H9 (cell line): ENCODE data around the gene CLEC16A. TPM values are rescaled to one million over a fixed set of nuclear protein-coding genes. Genes with fewer than 3 reads are reported as not detected.

Source experiments
- DNase-seq: peaks from one replicate; pipeline ENCODE4 v3.0.0-alpha.2; 2017
- H2AFZ ChIP-seq: one replicate; pipeline ENCODE4 v1.6.1; 2013; ENCODE audit warnings: mild to moderate bottlenecking, low read length, control low read depth, moderate library complexity
- H2AK5ac ChIP-seq: 2 replicates; pipeline ENCODE4 v1.6.1; 2013; ENCODE audit warnings: low read length, control low read depth, mixed read lengths; ENCODE audit not compliant: insufficient read length
- H2BK120ac ChIP-seq: one replicate; pipeline ENCODE4 v1.6.1; 2013; ENCODE audit warnings: low read depth, mild to moderate bottlenecking, low read length, control low read depth, inconsistent platforms; ENCODE audit not compliant: poor library complexity, severe bottlenecking
- H2BK12ac ChIP-seq: 2 replicates; pipeline ENCODE4 v1.6.1; 2013; ENCODE audit warnings: low read length, control low read depth, mixed read lengths, low read depth; ENCODE audit not compliant: insufficient read length
- H2BK15ac ChIP-seq: 2 replicates; pipeline ENCODE4 v1.6.1; 2013; ENCODE audit warnings: low read depth, low read length, control low read depth
- H2BK20ac ChIP-seq: one replicate; pipeline ENCODE4 v1.6.1; 2013; ENCODE audit warnings: low read depth, mild to moderate bottlenecking, low read length, control low read depth, inconsistent platforms; ENCODE audit not compliant: poor library complexity, severe bottlenecking
- H2BK5ac ChIP-seq: 2 replicates; pipeline ENCODE4 v1.6.1; 2013; ENCODE audit warnings: low read length, control low read depth, mixed read lengths; ENCODE audit not compliant: insufficient read length
- H3K14ac ChIP-seq: 2 replicates; pipeline ENCODE4 v1.6.1; 2013; ENCODE audit warnings: low read length, control low read depth; ENCODE audit not compliant: insufficient read depth
- H3K18ac ChIP-seq: 2 replicates; pipeline ENCODE4 v1.6.1; 2013; ENCODE audit warnings: low read depth, mild to moderate bottlenecking, mixed read lengths, low read length, control low read depth; ENCODE audit not compliant: insufficient read length
- H3K23ac ChIP-seq: 2 replicates; pipeline ENCODE4 v1.6.1; 2013; ENCODE audit warnings: low read length, control low read depth, mixed read lengths, low read depth; ENCODE audit not compliant: insufficient read length
- H3K23me2 ChIP-seq: 2 replicates; pipeline ENCODE4 v1.6.1; 2013; ENCODE audit warnings: low read depth, mild to moderate bottlenecking, mixed read lengths, low read length, control low read depth; ENCODE audit not compliant: insufficient read length, poor library complexity, severe bottlenecking
- H3K27ac ChIP-seq: 2 replicates; pipeline ENCODE4 v1.5.1; 2013; ENCODE audit warnings: low read length, control low read depth, mixed read lengths, low read depth; ENCODE audit not compliant: insufficient read length
- H3K27me3 ChIP-seq: 2 replicates; pipeline ENCODE4 v1.6.1; 2013; ENCODE audit warnings: low read length, control low read depth, inconsistent platforms; ENCODE audit not compliant: insufficient read depth
- H3K4ac ChIP-seq: 2 replicates; pipeline ENCODE4 v1.6.1; 2013; ENCODE audit warnings: low read depth, mild to moderate bottlenecking, control low read depth, inconsistent platforms, low read length, moderate library complexity
- H3K4me1 ChIP-seq: 2 replicates; pipeline ENCODE4 v1.6.1; 2013; ENCODE audit warnings: low read length, control low read depth, inconsistent platforms; ENCODE audit not compliant: insufficient read depth
- H3K4me2 ChIP-seq: 2 replicates; pipeline ENCODE4 v1.6.1; 2013; ENCODE audit warnings: low read length, control low read depth, mixed read lengths; ENCODE audit not compliant: insufficient read length, insufficient read depth
- H3K56ac ChIP-seq: 2 replicates; pipeline ENCODE4 v1.6.1; 2013; ENCODE audit warnings: low read depth, mild to moderate bottlenecking, mixed read lengths, low read length, control low read depth; ENCODE audit not compliant: insufficient read length
- H3K79me1 ChIP-seq: 2 replicates; pipeline ENCODE4 v1.6.1; 2013; ENCODE audit warnings: low read depth, mild to moderate bottlenecking, moderate library complexity, low read length, control low read depth, inconsistent platforms; ENCODE audit not compliant: insufficient read depth, poor library complexity, severe bottlenecking
- H3K79me2 ChIP-seq: 2 replicates; pipeline ENCODE4 v1.6.1; 2013; ENCODE audit warnings: low read length, control low read depth, inconsistent platforms; ENCODE audit not compliant: insufficient read depth
- H3K9ac ChIP-seq: 2 replicates; pipeline ENCODE4 v1.6.1; 2013; ENCODE audit warnings: low read length, control low read depth, mixed read lengths; ENCODE audit not compliant: insufficient read length; ENCODE audit errors: extremely low read depth
- H3K9me3 ChIP-seq: one replicate; pipeline ENCODE4 v1.6.1; 2013; ENCODE audit warnings: low read depth, low read length, inconsistent platforms; ENCODE audit not compliant: control insufficient read depth
- H3T11ph ChIP-seq: one replicate; pipeline ENCODE4 v1.6.1; 2013; ENCODE audit warnings: mild to moderate bottlenecking, low read length, control low read depth, inconsistent platforms
- H4K20me1 ChIP-seq: one replicate; pipeline ENCODE4 v1.6.1; 2013; ENCODE audit not compliant: control insufficient read depth, insufficient read length, insufficient read depth
- H4K5ac ChIP-seq: 2 replicates; pipeline ENCODE4 v1.6.1; 2013; ENCODE audit warnings: low read depth, mild to moderate bottlenecking, mixed read lengths, low read length, control low read depth; ENCODE audit not compliant: insufficient read length
- H4K8ac ChIP-seq: replicated peaks from 2 replicates; pipeline ENCODE4 v1.6.1; 2013; ENCODE audit warnings: low read length, control low read depth, mixed read lengths, low read depth; ENCODE audit not compliant: insufficient read length
- H4K91ac ChIP-seq: 2 replicates; pipeline ENCODE4 v1.6.1; 2013; ENCODE audit warnings: low read depth, mild to moderate bottlenecking, moderate library complexity, mixed read lengths, low read length, control low read depth; ENCODE audit not compliant: insufficient read length
- H3K27ac Mint-ChIP-seq, 3 experiments: 2 replicates in 2 of 3; 3 replicates in 1 of 3; pipeline ENCODE4 v1.8.0; 2020 to 2021; ENCODE audit warnings: mixed read lengths in 3 of 3, mild to moderate bottlenecking in 1 of 3, moderate library complexity in 1 of 3
- H3K27me3 Mint-ChIP-seq: 2 replicates; pipeline ENCODE4 v1.8.0; 2021; ENCODE audit warnings: low read depth, mild to moderate bottlenecking, moderate library complexity, mixed read lengths
- H3K36me3 Mint-ChIP-seq, 3 experiments: 2 replicates in 2 of 3; 3 replicates in 1 of 3; pipeline ENCODE4 v1.8.0; 2020 to 2021; ENCODE audit warnings: low read depth in 3 of 3, mixed read lengths in 3 of 3; ENCODE audit not compliant: insufficient read depth in 1 of 3
- H3K4me1 Mint-ChIP-seq, 2 experiments: 2 replicates each; pipeline ENCODE4 v1.8.0; 2020; ENCODE audit warnings: mixed read lengths in 2 of 2
- H3K4me3 Mint-ChIP-seq, 2 experiments: 2 replicates in 1 of 2; 3 replicates in 1 of 2; pipeline ENCODE4 v1.8.0; 2020 to 2021; ENCODE audit warnings: mild to moderate bottlenecking in 2 of 2, mixed read lengths in 2 of 2, moderate library complexity in 1 of 2
- H3K9me3 Mint-ChIP-seq, 2 experiments: 2 replicates in 1 of 2; 3 replicates in 1 of 2; pipeline ENCODE4 v1.8.0; 2020; ENCODE audit warnings: mild to moderate bottlenecking in 2 of 2, mixed read lengths in 2 of 2, moderate library complexity in 1 of 2
- WGBS: extraction: QIAGEN DNeasy Blood & Tissue Kit; methylation state at CpG from one replicate; pipeline ENCODE4 v1.1.7; 2013; ENCODE audit warnings: missing lambda C conversion rate, low lambda C conversion rate, mixed read lengths; ENCODE audit not compliant: insufficient read length; ENCODE audit errors: extremely low coverage; 5-methylcytosine and 5-hydroxymethylcytosine counted together
- total RNA-seq: library from RNA; stranded (reverse); gene quantifications from 2 replicates; pipeline ENCODE4 v1.2.1, GENCODE V29; 2021
- TF ChIP-seq, protein P1 (sequence below): fragments of 200-600 bp; sonication (generic); conservative IDR thresholded peaks from 3 replicates; pipeline ENCODE4 v1.8.0; 2021; ENCODE audit warnings: antibody characterized with exemption, mild to moderate bottlenecking

CLEC16A gene
- total RNA-seq, 1 experiment from 2014 or later, result 15.2 TPM

- no peak overlapping the region for H2BK15ac ChIP-seq
- no peak overlapping the region for H3K23ac ChIP-seq
- H3K4ac ChIP-seq, result no peak overlapping the region
- H3K27me3 ChIP-seq, result no peaks in the 10 kb centered on the region
- no peak overlapping the region for H3K56ac ChIP-seq
- H2AFZ ChIP-seq, result no peak overlapping the region
- H3K9ac ChIP-seq, result no peak overlapping the region
- no peaks in the 10 kb centered on the region for H4K20me1 ChIP-seq
- WGBS, result no CpG with 5 or more reads among the region's 7 CpGs
- H4K91ac ChIP-seq, result no peak overlapping the region
- DNase-seq, result no peak
- TF ChIP-seq, protein P1, sequence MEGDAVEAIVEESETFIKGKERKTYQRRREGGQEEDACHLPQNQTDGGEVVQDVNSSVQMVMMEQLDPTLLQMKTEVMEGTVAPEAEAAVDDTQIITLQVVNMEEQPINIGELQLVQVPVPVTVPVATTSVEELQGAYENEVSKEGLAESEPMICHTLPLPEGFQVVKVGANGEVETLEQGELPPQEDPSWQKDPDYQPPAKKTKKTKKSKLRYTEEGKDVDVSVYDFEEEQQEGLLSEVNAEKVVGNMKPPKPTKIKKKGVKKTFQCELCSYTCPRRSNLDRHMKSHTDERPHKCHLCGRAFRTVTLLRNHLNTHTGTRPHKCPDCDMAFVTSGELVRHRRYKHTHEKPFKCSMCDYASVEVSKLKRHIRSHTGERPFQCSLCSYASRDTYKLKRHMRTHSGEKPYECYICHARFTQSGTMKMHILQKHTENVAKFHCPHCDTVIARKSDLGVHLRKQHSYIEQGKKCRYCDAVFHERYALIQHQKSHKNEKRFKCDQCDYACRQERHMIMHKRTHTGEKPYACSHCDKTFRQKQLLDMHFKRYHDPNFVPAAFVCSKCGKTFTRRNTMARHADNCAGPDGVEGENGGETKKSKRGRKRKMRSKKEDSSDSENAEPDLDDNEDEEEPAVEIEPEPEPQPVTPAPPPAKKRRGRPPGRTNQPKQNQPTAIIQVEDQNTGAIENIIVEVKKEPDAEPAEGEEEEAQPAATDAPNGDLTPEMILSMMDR, result no peak
- no peak overlapping the region for H2BK120ac ChIP-seq
- Mint-ChIP-seq H3K9me3 (no peaks in the 10 kb centered on the region), H3K4me1 (peaks cover 7 to 19% of the 10 kb centered on the region in 2 experiments; a peak in 3 of 4 replicates), H3K4me3 (no peak overlapping the region), H3K27ac (no peak overlapping the region), H3K27me3 (no peaks in the 10 kb centered on the region; the same call in 1 of the 2 replicates), H3K36me3 (no peaks in the 10 kb centered on the region)
- H2BK12ac ChIP-seq, result no peak overlapping the region
- no peak overlapping the region for H2AK5ac ChIP-seq
- no peak overlapping the region for H4K8ac ChIP-seq
- no peak overlapping the region for H4K5ac ChIP-seq
- H3K4me1 ChIP-seq, result no peaks in the 10 kb centered on the region
- H2BK20ac ChIP-seq, result no peak overlapping the region
- no peak overlapping the region for H3K27ac ChIP-seq
- H3K14ac ChIP-seq, result no peak overlapping the region
- H3K18ac ChIP-seq, result no peak overlapping the region
- H3K79me2 ChIP-seq, result no peaks in the 10 kb centered on the region
- H3K9me3 ChIP-seq, result no peaks in the 10 kb centered on the region
- H3K79me1 ChIP-seq, result no peaks in the 10 kb centered on the region
- no peaks in the 10 kb centered on the region for H3K23me2 ChIP-seq
- H3T11ph ChIP-seq, result no peak overlapping the region
- no peak overlapping the region for H2BK5ac ChIP-seq
- H3K4me2 ChIP-seq, result no peak overlapping the region
Measured at GRCh38 chr16:11161974-11162373, 217.6 kb downstream of the CLEC16A start.
